Transverse colon (tissue), 4 donors: ENCODE results near the gene RAPGEF2. TPM values are rescaled to one million over a fixed set of nuclear protein-coding genes. Genes with fewer than 3 reads are reported as not detected.
"Not testable (repeated sequence)": the region's sequence is repeated elsewhere in the genome, so short reads cannot be mapped to it uniquely, and the experiment has no call there.

Experiments
- DNase-seq: peaks from one replicate; pipeline ENCODE4 v3.0.0-alpha.2; 2019
- H3K27ac ChIP-seq, 4 donors: fragments of 200-600 bp; sonication (generic); 2 replicates each; pipeline ENCODE4 v1.5.1; 2016 to 2018; ENCODE audit warnings: inconsistent platforms in 4 of 4
- H3K27me3 ChIP-seq: fragments of 200-600 bp; sonication (generic); 2 replicates; pipeline ENCODE4 v1.5.1; 2017; ENCODE audit warnings: inconsistent platforms
- H3K36me3 ChIP-seq, 4 donors: fragments of 200-600 bp; sonication (generic); 2 replicates each; pipeline ENCODE4 v1.5.1; 2017 to 2019; ENCODE audit warnings: inconsistent platforms in 4 of 4
- H3K4me1 ChIP-seq, 4 donors: fragments of 200-600 bp; sonication (generic); 2 replicates each; pipeline ENCODE4 v1.5.1; 2017 to 2020; ENCODE audit warnings: inconsistent platforms in 4 of 4
- H3K4me3 ChIP-seq, 4 donors: fragments of 200-600 bp; sonication (generic); 1 replicate in 1 of 4; 2 replicates in 3 of 4; pipeline versions ENCODE4 v1.5.1 to v1.6.1; 2017 to 2019; ENCODE audit warnings: inconsistent platforms in 4 of 4
- H3K9me3 ChIP-seq, 2 donors: fragments of 200-600 bp; sonication (generic); 2 replicates each; pipeline ENCODE4 v1.5.1; 2017 to 2019; ENCODE audit warnings: inconsistent platforms in 2 of 2
- CTCF ChIP-seq, 5 experiments: fragments of 200-600 bp in 3 of 5; fragments of 450-650 bp in 2 of 5; sonication (generic) in 3 of 5; IDR thresholded peaks; 1 replicate in 2 of 5; 2 replicates in 3 of 5; pipeline ENCODE4 v1.5.1; 2016 to 2017; ENCODE audit warnings: antibody characterized with exemption in 5 of 5, inconsistent platforms in 3 of 5, mild to moderate bottlenecking in 2 of 5, moderate library complexity in 1 of 5
- EP300 ChIP-seq: sonication (generic); formaldehyde crosslinking; IDR thresholded peaks from one replicate; pipeline ENCODE4 v1.6.1; 2017; ENCODE audit warnings: antibody characterized with exemption, low read depth
- POLR2A ChIP-seq: fragments of 450-650 bp; IDR thresholded peaks from one replicate; pipeline ENCODE4 v1.6.1; 2016; ENCODE audit warnings: antibody characterized with exemption, mild to moderate bottlenecking, moderate library complexity
- POLR2AphosphoS5 ChIP-seq, 3 donors: sonication (generic); formaldehyde crosslinking; IDR thresholded peaks; one replicate each; pipeline ENCODE4 v1.6.1; 2016; ENCODE audit warnings: antibody characterized with exemption in 3 of 3
- WGBS, 2 donors: methylation state at CpG; one replicate each; pipeline ENCODE4 v1.1.5; 2018; ENCODE audit warnings: low coverage in 1 of 2; 5-methylcytosine and 5-hydroxymethylcytosine counted together
- in situ Hi-C, 4 donors: fragments of 200-750 bp; cut with MboI; loops; one replicate each; pipeline versions ENCODE4 v1.15.0 to v1.15.1; 2017; ENCODE audit warnings: low sequenced_read_pairs in 3 of 4, low pct_ligation_motif_present in 1 of 4, low pct_unique_long_range_greater_than_20kb in 1 of 4
- intact Hi-C: fragments of 100-400 bp; cut with DNase I; formaldehyde crosslinking; loops from one replicate; pipeline ENCODE4 v1.15.1; 2023; ENCODE audit warnings: low total_unique reads
- total RNA-seq, 4 donors: library from RNA; depleted of rRNA; stranded (reverse); fragments of >200 nt; gene quantifications; one replicate each; pipeline ENCODE4 v1.1.0, GENCODE V29; 2016

RAPGEF2 gene
- total RNA-seq, 4 donors from 2014 or later: 23.3 to 64.8 (median 49.6) TPM

- WGBS, 2 donors: 81 to 84% methylated on average over 4 of the region's 4 CpGs
- no peak for TF ChIP-seq EP300
- TF ChIP-seq POLR2A: no peak
- no peak for TF ChIP-seq POLR2AphosphoS5 (IDR thresholded peaks at IDR 0.05)
- no peaks in the 10 kb centered on the region for H3K27me3 ChIP-seq
- intact Hi-C loops: loop anchor here (10.0 kb wide), 1 partner anchor 68 kb away; no protein-coding TSS in a partner anchor
- no peaks in the 10 kb centered on the region for H3K36me3 ChIP-seq
- H3K27ac ChIP-seq: no peak overlapping the region
- H3K4me1 ChIP-seq: peaks cover 7 to 41% (median 17%) of the 10 kb centered on the region in 4 donors
- H3K9me3 ChIP-seq: no peaks in the 10 kb centered on the region
- DNase-seq: no peak
- H3K4me3 ChIP-seq: no peak overlapping the region
- in situ Hi-C loops: no loop called here
These were observed 3.8 kb downstream of the RAPGEF2 start for GRCh38 chr4:159106636-159107035.

GRCh38 chr4:159107203-159107925, 4.5 kb downstream of the RAPGEF2 start:
- intact Hi-C loops: loop anchor here (10.0 kb wide), 1 partner anchor 67 kb away; no protein-coding TSS in a partner anchor
- no peaks in the 10 kb centered on the region for H3K9me3 ChIP-seq
- no peaks in the 10 kb centered on the region for H3K36me3 ChIP-seq
- in situ Hi-C loops: no loop called here
- TF ChIP-seq CTCF (IDR thresholded peaks at IDR 0.05): no peak
- no peak for TF ChIP-seq EP300
- no peak for TF ChIP-seq POLR2AphosphoS5 (IDR thresholded peaks at IDR 0.05)
- no peak for TF ChIP-seq POLR2A
- H3K27me3 ChIP-seq: no peaks in the 10 kb centered on the region
- H3K4me1 ChIP-seq: peaks cover 7 to 38% (median 17%) of the 10 kb centered on the region in 4 donors
- no peak overlapping the region for H3K4me3 ChIP-seq
- no peak overlapping the region for H3K27ac ChIP-seq
- 21 to 29% methylated on average over 2 of the region's 2 CpGs for WGBS, 2 donors
- no peak for DNase-seq

DNA sequence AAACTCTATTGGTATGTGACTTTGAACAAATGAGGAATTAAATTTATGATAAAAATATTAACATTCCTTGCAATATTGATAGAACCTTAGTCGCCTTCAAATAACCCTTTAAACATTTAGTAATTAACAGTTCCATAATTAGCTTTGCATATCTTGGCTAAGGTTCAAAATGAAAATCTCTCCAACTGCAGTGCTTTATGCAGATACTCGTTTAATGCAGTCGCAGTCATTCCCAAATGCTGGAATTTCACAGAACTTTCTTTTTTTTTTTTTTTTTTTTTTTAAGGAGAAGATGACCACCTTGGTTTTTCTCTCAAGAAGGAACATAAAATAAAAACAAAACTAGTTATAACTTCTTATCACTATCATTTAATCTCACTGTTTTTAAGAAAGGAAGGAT, 5.2 kb downstream of the RAPGEF2 start:
- H3K27ac ChIP-seq: no peak overlapping the region
- in situ Hi-C loops (no loop called here), intact Hi-C loops (loop anchor here (10.0 kb wide), 1 partner anchor 67 kb away; no protein-coding TSS in a partner anchor)

GRCh38 chr4:159110961-159111360, 8.1 kb downstream of the RAPGEF2 start:
- no peak for DNase-seq
- Histone ChIP-seq H3K36me3 (no peaks in the 10 kb centered on the region), H3K9me3 (no peaks in the 10 kb centered on the region), H3K27me3 (no peaks in the 10 kb centered on the region), H3K27ac (no peak overlapping the region), H3K4me1 (peaks cover under 1 to 22% (median 5%) of the 10 kb centered on the region in 4 donors), H3K4me3 (no peak overlapping the region)
- no peak for TF ChIP-seq EP300
- 86 to 87% methylated on average over 5 of the region's 5 CpGs for WGBS, 2 donors
- intact Hi-C loops: no loop called here
- in situ Hi-C loops: no loop called here

More for the DNA sequence above, 5.2 kb downstream of the RAPGEF2 start:
- TF ChIP-seq EP300 (no peak), POLR2AphosphoS5 (IDR thresholded peaks at IDR 0.05) (no peak), POLR2A (no peak), CTCF (IDR thresholded peaks at IDR 0.05) (no peak)
- 71 to 85% methylated on average over 3 of the region's 3 CpGs for WGBS, 2 donors
- no peaks in the 10 kb centered on the region for H3K27me3 ChIP-seq
- H3K4me3 ChIP-seq: no peak overlapping the region
- no peak for DNase-seq
- H3K4me1 ChIP-seq: peaks cover 7 to 37% (median 17%) of the 10 kb centered on the region in 4 donors
- no peaks in the 10 kb centered on the region for H3K36me3 ChIP-seq
- no peaks in the 10 kb centered on the region for H3K9me3 ChIP-seq

- no peaks in the 10 kb centered on the region for H3K27me3 ChIP-seq
- intact Hi-C loops (no loop called here), in situ Hi-C loops (no loop called here)
- H3K9me3 ChIP-seq: no peaks in the 10 kb centered on the region
- WGBS, 2 donors: 87 to 95% methylated on average over 4 of the region's 4 CpGs
- TF ChIP-seq POLR2AphosphoS5 (IDR thresholded peaks at IDR 0.05): no peak
- no peak for TF ChIP-seq POLR2A
- no peak for TF ChIP-seq EP300
- TF ChIP-seq CTCF (IDR thresholded peaks at IDR 0.05): no peak
- no peak overlapping the region for H3K27ac ChIP-seq
- H3K4me3 ChIP-seq: no peak overlapping the region
- peaks cover 0 to 18% (median 4%) of the 10 kb centered on the region in 4 donors for H3K4me1 ChIP-seq
- no peaks in the 10 kb centered on the region for H3K36me3 ChIP-seq
- DNase-seq: no peak
These were observed 8.5 kb downstream of the RAPGEF2 start for GRCh38 chr4:159111416-159111815.

GRCh38 chr4:159113366-159113765, 10.5 kb downstream of the RAPGEF2 start:
- H3K27me3 ChIP-seq, intact Hi-C loops, H3K4me3 ChIP-seq, H3K27ac ChIP-seq, in situ Hi-C loops, H3K9me3 ChIP-seq, DNase-seq, H3K36me3 ChIP-seq: not testable (repeated sequence)
- 94 to 96% methylated on average over 3 to 7 of the region's 7 CpGs for WGBS, 2 donors
- peaks cover 0 to 15% (median 0%) of the 10 kb centered on the region in 4 donors for H3K4me1 ChIP-seq

- H3K27me3 ChIP-seq, H3K4me3 ChIP-seq, H3K27ac ChIP-seq, intact Hi-C loops, H3K9me3 ChIP-seq, in situ Hi-C loops, DNase-seq, H3K36me3 ChIP-seq: not testable (repeated sequence)
- 79 to 82% methylated on average over 1 to 2 of the region's 2 CpGs for WGBS, 2 donors
- H3K4me1 ChIP-seq: peaks cover 0 to 20% (median 0%) of the 10 kb centered on the region in 4 donors
These were observed 13.2 kb downstream of the RAPGEF2 start for GRCh38 chr4:159116098-159116497.
